IMR-90 (cell line): ENCODE results near the gene MYH1.

ENCODE experiments used
- RAD21 ChIP-seq: IDR thresholded peaks from 2 replicates; pipeline ENCODE4 v1.6.1; 2012; ENCODE audit warnings: low read length, improper control_type of control experiment
- TF ChIP-seq, protein P1 (sequence below): conservative IDR thresholded peaks from 2 replicates; pipeline ENCODE4 v1.5.1; 2012; ENCODE audit warnings: mild to moderate bottlenecking, low read depth, low read length, improper control_type of control experiment

DNA sequence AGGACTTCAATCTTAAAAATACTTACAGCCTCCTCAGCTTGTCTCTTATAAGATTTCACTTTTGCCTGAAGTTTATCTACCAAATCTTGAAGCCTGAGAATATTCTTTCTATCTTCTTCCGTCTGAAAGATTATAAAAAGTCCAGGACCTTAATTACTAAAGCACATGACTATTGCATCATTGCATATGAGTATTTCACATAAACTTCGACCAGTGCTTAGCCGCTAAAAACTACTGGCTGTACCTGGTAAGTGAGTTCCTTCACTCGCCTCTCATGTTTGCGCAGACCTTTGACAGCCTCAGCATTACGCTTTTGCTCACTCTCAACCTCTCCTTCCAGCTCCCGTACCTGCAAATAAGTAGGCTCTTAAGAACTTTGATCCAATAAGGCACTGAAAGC is 4.7 kb upstream of the MYH1 start:
- TF ChIP-seq, protein P1, sequence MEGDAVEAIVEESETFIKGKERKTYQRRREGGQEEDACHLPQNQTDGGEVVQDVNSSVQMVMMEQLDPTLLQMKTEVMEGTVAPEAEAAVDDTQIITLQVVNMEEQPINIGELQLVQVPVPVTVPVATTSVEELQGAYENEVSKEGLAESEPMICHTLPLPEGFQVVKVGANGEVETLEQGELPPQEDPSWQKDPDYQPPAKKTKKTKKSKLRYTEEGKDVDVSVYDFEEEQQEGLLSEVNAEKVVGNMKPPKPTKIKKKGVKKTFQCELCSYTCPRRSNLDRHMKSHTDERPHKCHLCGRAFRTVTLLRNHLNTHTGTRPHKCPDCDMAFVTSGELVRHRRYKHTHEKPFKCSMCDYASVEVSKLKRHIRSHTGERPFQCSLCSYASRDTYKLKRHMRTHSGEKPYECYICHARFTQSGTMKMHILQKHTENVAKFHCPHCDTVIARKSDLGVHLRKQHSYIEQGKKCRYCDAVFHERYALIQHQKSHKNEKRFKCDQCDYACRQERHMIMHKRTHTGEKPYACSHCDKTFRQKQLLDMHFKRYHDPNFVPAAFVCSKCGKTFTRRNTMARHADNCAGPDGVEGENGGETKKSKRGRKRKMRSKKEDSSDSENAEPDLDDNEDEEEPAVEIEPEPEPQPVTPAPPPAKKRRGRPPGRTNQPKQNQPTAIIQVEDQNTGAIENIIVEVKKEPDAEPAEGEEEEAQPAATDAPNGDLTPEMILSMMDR, result no peak
- no peak for TF ChIP-seq RAD21
